ENCODE results near the gene FCHSD2.
"Not testable (repeated sequence)": the region's sequence is repeated elsewhere in the genome, so short reads cannot be mapped to it uniquely, and the experiment has no call there.

The FCHSD2 gene

GRCh38 chr11:72808331-72808798 lies 333.8 kb downstream of the FCHSD2 start:
- CTCF ChIA-PET: no interaction called here
- TF ChIP-seq ARNT (IDR thresholded peaks at IDR 0.05): no peak
- TF ChIP-seq L3MBTL2 (conservative IDR thresholded peaks at IDR 0.05): no peak
- TF ChIP-seq NFRKB (IDR thresholded peaks at IDR 0.05): no peak
- no peak for TF ChIP-seq FOXM1 (IDR thresholded peaks at IDR 0.05; ENCODE audit: borderline replicate concordance)
- TF ChIP-seq SP1 (IDR thresholded peaks at IDR 0.05): no peak
- no peak for TF ChIP-seq ELF4 (IDR thresholded peaks at IDR 0.05)
- TF ChIP-seq ZNF384 (IDR thresholded peaks at IDR 0.05): no peak
- TF ChIP-seq PKNOX1 (IDR thresholded peaks at IDR 0.05): no peak
- TF ChIP-seq FOXA1 (IDR thresholded peaks at IDR 0.05): no peak
- no peak for TF ChIP-seq SUZ12 (IDR thresholded peaks at IDR 0.05)
- TF ChIP-seq FOXK2 (IDR thresholded peaks at IDR 0.05): no peak
- no peak for TF ChIP-seq LEF1 (IDR thresholded peaks at IDR 0.05; ENCODE audit: borderline replicate concordance)
- no peak for TF ChIP-seq HDGF (IDR thresholded peaks at IDR 0.05; ENCODE audit: borderline replicate concordance)
- TF ChIP-seq BHLHE40 (IDR thresholded peaks at IDR 0.05; ENCODE audit: borderline replicate concordance): no peak
- TF ChIP-seq TARDBP (IDR thresholded peaks at IDR 0.05): no peak
- no peak for TF ChIP-seq CTBP1 (IDR thresholded peaks at IDR 0.05; ENCODE audit: borderline replicate concordance)
- POLR2A ChIA-PET: no interaction called here
- no peak for DNase-seq (ENCODE audit: extremely low spot score)

GRCh38 chr11:72807792-72808191 lies 334.3 kb downstream of the FCHSD2 start:
- no peak for TF ChIP-seq PKNOX1 (IDR thresholded peaks at IDR 0.05)
- no peak for TF ChIP-seq FOXM1 (IDR thresholded peaks at IDR 0.05; ENCODE audit: borderline replicate concordance)
- no peak for TF ChIP-seq SUZ12 (IDR thresholded peaks at IDR 0.05)
- POLR2A ChIA-PET: no interaction called here
- no peak for DNase-seq (ENCODE audit: extremely low spot score)
- CTCF ChIA-PET: no interaction called here

GRCh38 chr11:72807021-72807693 lies 335.0 kb downstream of the FCHSD2 start:
- ChIA-PET POLR2A (no interaction called here), CTCF (no interaction called here)
- DNase-seq (ENCODE audit: extremely low spot score): no peak
- TF ChIP-seq SP1 (IDR thresholded peaks at IDR 0.05): no peak

GRCh38 chr11:72806378-72806777 lies 335.7 kb downstream of the FCHSD2 start:
- POLR2A ChIA-PET; DNase-seq (ENCODE audit: extremely low spot score); CTCF ChIA-PET: not testable (repeated sequence)

- CTCF ChIA-PET: no interaction called here
- no peak for DNase-seq (ENCODE audit: extremely low spot score)
- TF ChIP-seq FOXK2 (IDR thresholded peaks at IDR 0.05) (no peak), PKNOX1 (IDR thresholded peaks at IDR 0.05) (no peak), L3MBTL2 (conservative IDR thresholded peaks at IDR 0.05) (no peak), SUZ12 (IDR thresholded peaks at IDR 0.05) (no peak), FOXA1 (IDR thresholded peaks at IDR 0.05) (no peak), TARDBP (IDR thresholded peaks at IDR 0.05) (no peak), ELF4 (IDR thresholded peaks at IDR 0.05) (no peak)
- POLR2A ChIA-PET: no interaction called here
Measured at GRCh38 chr11:72805216-72805615, 336.9 kb downstream of the FCHSD2 start.

- ChIA-PET POLR2A (interaction anchor here (0.9 to 1.1 kb wide), 2 partner anchors 9 to 10 kb away, joined by 5 read pairs; partner anchors contain the start of gene STARD10), CTCF (no interaction called here)
- no peak for DNase-seq (ENCODE audit: extremely low spot score)
- TF ChIP-seq PKNOX1 (IDR thresholded peaks at IDR 0.05): no peak
- TF ChIP-seq TARDBP (IDR thresholded peaks at IDR 0.05): no peak
- TF ChIP-seq NFRKB (IDR thresholded peaks at IDR 0.05): no peak
- TF ChIP-seq FOXA1 (IDR thresholded peaks at IDR 0.05): no peak
- TF ChIP-seq CTBP1 (IDR thresholded peaks at IDR 0.05; ENCODE audit: borderline replicate concordance): no peak
- TF ChIP-seq ARNT (IDR thresholded peaks at IDR 0.05): no peak
- no peak for TF ChIP-seq FOXK2 (IDR thresholded peaks at IDR 0.05)
- TF ChIP-seq ZNF384 (IDR thresholded peaks at IDR 0.05): no peak
- no peak for TF ChIP-seq BHLHE40 (IDR thresholded peaks at IDR 0.05; ENCODE audit: borderline replicate concordance)
- TF ChIP-seq SUZ12 (IDR thresholded peaks at IDR 0.05): no peak
- TF ChIP-seq HDGF (IDR thresholded peaks at IDR 0.05; ENCODE audit: borderline replicate concordance): no peak
- TF ChIP-seq SP1 (IDR thresholded peaks at IDR 0.05): no peak
- no peak for TF ChIP-seq FOXM1 (IDR thresholded peaks at IDR 0.05; ENCODE audit: borderline replicate concordance)
Measured at GRCh38 chr11:72802822-72803221, 339.3 kb downstream of the FCHSD2 start.

- TF ChIP-seq FOXK2 (IDR thresholded peaks at IDR 0.05): no peak
- no peak for TF ChIP-seq ZNF384 (IDR thresholded peaks at IDR 0.05)
- no peak for TF ChIP-seq PKNOX1 (IDR thresholded peaks at IDR 0.05)
- no peak for TF ChIP-seq SP1 (IDR thresholded peaks at IDR 0.05)
- no peak for TF ChIP-seq HDGF (IDR thresholded peaks at IDR 0.05; ENCODE audit: borderline replicate concordance)
- no peak for TF ChIP-seq L3MBTL2 (conservative IDR thresholded peaks at IDR 0.05)
- TF ChIP-seq BHLHE40 (IDR thresholded peaks at IDR 0.05; ENCODE audit: borderline replicate concordance): no peak
- no peak for TF ChIP-seq FOXM1 (IDR thresholded peaks at IDR 0.05; ENCODE audit: borderline replicate concordance)
- no peak for TF ChIP-seq NFRKB (IDR thresholded peaks at IDR 0.05)
- no peak for TF ChIP-seq CTBP1 (IDR thresholded peaks at IDR 0.05; ENCODE audit: borderline replicate concordance)
- TF ChIP-seq ARNT (IDR thresholded peaks at IDR 0.05): no peak
- no peak for TF ChIP-seq TARDBP (IDR thresholded peaks at IDR 0.05)
- no peak for DNase-seq (ENCODE audit: extremely low spot score)
- POLR2A ChIA-PET: no interaction called here
- CTCF ChIA-PET: no interaction called here
Measured at GRCh38 chr11:72799441-72799840, 342.7 kb downstream of the FCHSD2 start.
